Natural killer cell (primary cell): ENCODE results near the gene GPR26. TPM values are rescaled to one million over a fixed set of nuclear protein-coding genes. Genes with fewer than 3 reads are reported as not detected.

Experiments used
- ATAC-seq, 3 donors: fragments of 150-1000 bp in 2 of 3; fragments of 200-7000 bp in 1 of 3; cut with Tn5 transposase; 1 replicate in 1 of 3; 2 replicates in 2 of 3; pipeline ENCODE4 v1.10.0; 2021; ENCODE audit warnings: mild to moderate bottlenecking in 2 of 3, moderate library complexity in 2 of 3
- DNase-seq, 2 donors: peaks; one replicate each; pipeline versions ENCODE4 v3.0.0 to v3.0.0-alpha.2; 2013 to 2021; ENCODE audit warnings: mixed read lengths in 1 of 2
- H3K27ac ChIP-seq: one replicate; pipeline ENCODE4 v1.5.1; 2013; ENCODE audit warnings: mild to moderate bottlenecking, low read length
- H3K27me3 ChIP-seq: one replicate; pipeline ENCODE4 v1.6.1; 2013; ENCODE audit warnings: low read length; ENCODE audit not compliant: control insufficient read depth, insufficient read depth
- H3K36me3 ChIP-seq: one replicate; pipeline ENCODE4 v1.6.1; 2013; ENCODE audit warnings: low read length; ENCODE audit not compliant: control insufficient read depth, insufficient read depth
- H3K4me1 ChIP-seq: one replicate; pipeline ENCODE4 v1.6.1; 2013; ENCODE audit warnings: low read length; ENCODE audit not compliant: control insufficient read depth, insufficient read depth
- H3K4me3 ChIP-seq: one replicate; pipeline ENCODE4 v1.5.1; 2013; ENCODE audit warnings: low read length
- H3K9me3 ChIP-seq: one replicate; pipeline ENCODE4 v1.6.1; 2013; ENCODE audit warnings: low read length; ENCODE audit not compliant: control insufficient read depth, insufficient read depth
- H3K27ac Mint-ChIP-seq, 2 donors: one replicate each; pipeline ENCODE4 v1.8.0; 2022; ENCODE audit warnings: mild to moderate bottlenecking in 2 of 2, mixed read lengths in 2 of 2, moderate library complexity in 1 of 2
- H3K27me3 Mint-ChIP-seq, 2 donors: one replicate each; pipeline ENCODE4 v1.8.0; 2022; ENCODE audit warnings: low read depth in 2 of 2, mixed read lengths in 2 of 2
- H3K36me3 Mint-ChIP-seq: one replicate; pipeline ENCODE4 v1.8.0; 2022; ENCODE audit warnings: mixed read lengths
- H3K4me1 Mint-ChIP-seq, 2 donors: one replicate each; pipeline ENCODE4 v1.8.0; 2022; ENCODE audit warnings: mixed read lengths in 2 of 2
- H3K4me3 Mint-ChIP-seq: one replicate; pipeline ENCODE4 v1.8.0; 2022; ENCODE audit warnings: mild to moderate bottlenecking, moderate library complexity, mixed read lengths
- H3K9me3 Mint-ChIP-seq, 2 donors: one replicate each; pipeline ENCODE4 v1.8.0; 2022; ENCODE audit warnings: mixed read lengths in 2 of 2
- WGBS: methylation state at CpG from one replicate; pipeline ENCODE4 v1.1.7; 2013; ENCODE audit warnings: missing lambda C conversion rate; ENCODE audit not compliant: insufficient coverage; 5-methylcytosine and 5-hydroxymethylcytosine counted together
- intact Hi-C: fragments of 100-400 bp; cut with micrococcal nuclease; formaldehyde crosslinking; loops from one replicate; pipeline ENCODE4 v1.14.2; 2022
- total RNA-seq, 4 donors: library from RNA; stranded (reverse); fragments of 120-200 nt in 1 of 4; gene quantifications; one replicate each; pipeline versions ENCODE4 v1.2.3 to v1.2.4, GENCODE V29; 2013 to 2022
- TF ChIP-seq, protein P1 (sequence below): fragments of 200-600 bp; IDR thresholded peaks from one replicate; pipeline ENCODE4 v1.8.0; 2022; ENCODE audit warnings: antibody characterized with exemption

GPR26 gene
- total RNA-seq, 3 donors from 2014 or later (not counting 1 experiment from before 2014, with no cell fraction given): not detected

DNA sequence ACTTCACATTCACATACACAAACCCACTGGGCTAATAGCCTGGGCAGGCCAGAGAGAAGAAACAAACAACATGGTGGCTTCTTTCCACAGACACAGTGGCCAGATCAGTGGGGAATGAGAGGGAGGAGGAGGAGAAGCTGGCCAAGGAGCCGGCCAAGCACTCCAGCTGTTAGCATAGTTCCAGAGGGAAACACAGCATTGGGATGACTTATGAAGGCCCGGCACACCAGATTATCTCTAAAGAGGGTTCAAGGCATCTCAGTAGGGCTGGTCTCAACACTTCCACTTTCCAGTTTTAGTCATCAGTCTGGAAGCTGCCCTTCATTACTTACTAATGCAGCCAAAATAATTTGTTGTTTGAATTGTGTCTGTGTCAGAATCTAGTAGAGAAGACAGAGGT, 42.1 kb upstream of the GPR26 start:
- Mint-ChIP-seq H3K4me1 (no peaks in the 10 kb centered on the region), H3K4me3 (no peak overlapping the region), H3K36me3 (no peaks in the 10 kb centered on the region), H3K27me3 (peaks cover 0 to 14% of the 10 kb centered on the region in 2 donors), H3K27ac (no peak overlapping the region), H3K9me3 (no peaks in the 10 kb centered on the region)
- H3K4me3 ChIP-seq: no peak overlapping the region
- H3K27me3 ChIP-seq: no peaks in the 10 kb centered on the region
- no peak overlapping the region for H3K27ac ChIP-seq
- ATAC-seq: no peak
- H3K4me1 ChIP-seq: no peaks in the 10 kb centered on the region
- intact Hi-C loops: no loop called here
- no peaks in the 10 kb centered on the region for H3K36me3 ChIP-seq
- TF ChIP-seq, protein P1, sequence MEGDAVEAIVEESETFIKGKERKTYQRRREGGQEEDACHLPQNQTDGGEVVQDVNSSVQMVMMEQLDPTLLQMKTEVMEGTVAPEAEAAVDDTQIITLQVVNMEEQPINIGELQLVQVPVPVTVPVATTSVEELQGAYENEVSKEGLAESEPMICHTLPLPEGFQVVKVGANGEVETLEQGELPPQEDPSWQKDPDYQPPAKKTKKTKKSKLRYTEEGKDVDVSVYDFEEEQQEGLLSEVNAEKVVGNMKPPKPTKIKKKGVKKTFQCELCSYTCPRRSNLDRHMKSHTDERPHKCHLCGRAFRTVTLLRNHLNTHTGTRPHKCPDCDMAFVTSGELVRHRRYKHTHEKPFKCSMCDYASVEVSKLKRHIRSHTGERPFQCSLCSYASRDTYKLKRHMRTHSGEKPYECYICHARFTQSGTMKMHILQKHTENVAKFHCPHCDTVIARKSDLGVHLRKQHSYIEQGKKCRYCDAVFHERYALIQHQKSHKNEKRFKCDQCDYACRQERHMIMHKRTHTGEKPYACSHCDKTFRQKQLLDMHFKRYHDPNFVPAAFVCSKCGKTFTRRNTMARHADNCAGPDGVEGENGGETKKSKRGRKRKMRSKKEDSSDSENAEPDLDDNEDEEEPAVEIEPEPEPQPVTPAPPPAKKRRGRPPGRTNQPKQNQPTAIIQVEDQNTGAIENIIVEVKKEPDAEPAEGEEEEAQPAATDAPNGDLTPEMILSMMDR: no peak
- 97% methylated on average over 2 of the region's 2 CpGs for WGBS
- no peaks in the 10 kb centered on the region for H3K9me3 ChIP-seq
- no peak for DNase-seq

DNA sequence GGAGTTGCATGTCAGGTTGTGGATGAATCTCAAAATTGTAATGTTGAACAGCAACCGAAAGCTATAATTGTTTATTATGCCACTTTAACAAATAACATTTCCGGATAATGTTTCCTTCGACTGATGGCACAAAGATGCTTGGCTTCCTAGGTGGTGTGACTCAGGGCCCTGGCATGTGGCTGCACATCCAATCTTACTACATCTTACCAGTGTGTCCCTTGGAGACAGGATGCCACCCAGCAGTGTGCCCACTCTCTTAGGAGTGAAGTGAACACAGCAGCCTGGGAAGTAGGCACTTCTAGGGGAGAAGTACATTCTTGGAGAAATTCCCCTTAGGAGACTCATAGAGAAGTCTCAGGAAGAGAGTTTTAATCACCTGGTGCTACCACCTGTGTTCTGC, 33.0 kb upstream of the GPR26 start:
- TF ChIP-seq, protein P1: no peak
- Histone ChIP-seq H3K27ac (no peak overlapping the region), H3K4me3 (no peak overlapping the region), H3K4me1 (no peaks in the 10 kb centered on the region), H3K36me3 (no peaks in the 10 kb centered on the region), H3K27me3 (no peaks in the 10 kb centered on the region), H3K9me3 (no peaks in the 10 kb centered on the region)
- Mint-ChIP-seq H3K36me3 (no peaks in the 10 kb centered on the region), H3K27me3 (peaks cover 18 to 28% of the 10 kb centered on the region in 2 donors), H3K27ac (no peak overlapping the region), H3K4me3 (no peak overlapping the region), H3K9me3 (no peaks in the 10 kb centered on the region), H3K4me1 (no peaks in the 10 kb centered on the region)
- DNase-seq: no peak
- WGBS: 94% methylated on average over 3 of the region's 3 CpGs
- ATAC-seq: no peak
- intact Hi-C loops: no loop called here

DNA sequence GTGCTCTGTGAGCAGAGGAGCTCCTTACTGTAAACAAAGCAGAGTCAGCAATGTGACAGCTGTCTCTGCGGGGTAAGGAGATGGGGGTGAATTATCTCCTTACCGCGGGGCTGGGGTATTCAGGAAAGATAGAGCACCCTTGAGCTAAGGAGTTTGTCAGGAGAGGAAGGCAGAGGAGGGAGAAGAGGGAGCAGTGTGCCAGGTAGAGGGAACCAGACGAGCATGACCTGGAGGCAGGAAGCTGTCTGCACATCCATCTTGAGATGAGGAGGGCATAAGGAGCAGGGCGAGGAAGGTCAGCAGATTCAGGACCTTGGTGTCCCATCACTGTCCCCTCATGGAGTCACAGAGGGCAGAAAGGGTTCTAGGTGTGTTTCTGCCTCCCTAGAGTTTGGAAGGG, 32.5 kb upstream of the GPR26 start:
- no peak for DNase-seq
- no peaks in the 10 kb centered on the region for H3K9me3 ChIP-seq
- no peak overlapping the region for H3K4me3 ChIP-seq
- TF ChIP-seq, protein P1: no peak
- 75% methylated on average over 5 of the region's 5 CpGs for WGBS
- no peaks in the 10 kb centered on the region for H3K4me1 Mint-ChIP-seq
- no peaks in the 10 kb centered on the region for H3K9me3 Mint-ChIP-seq
- no peak for ATAC-seq
- intact Hi-C loops: no loop called here
- H3K27ac Mint-ChIP-seq: no peak overlapping the region
- no peaks in the 10 kb centered on the region for H3K36me3 Mint-ChIP-seq
- H3K27ac ChIP-seq: no peak overlapping the region
- no peaks in the 10 kb centered on the region for H3K4me1 ChIP-seq
- no peaks in the 10 kb centered on the region for H3K27me3 ChIP-seq
- H3K36me3 ChIP-seq: no peaks in the 10 kb centered on the region
- peaks cover 18 to 28% of the 10 kb centered on the region in 2 donors for H3K27me3 Mint-ChIP-seq
- H3K4me3 Mint-ChIP-seq: no peak overlapping the region

DNA sequence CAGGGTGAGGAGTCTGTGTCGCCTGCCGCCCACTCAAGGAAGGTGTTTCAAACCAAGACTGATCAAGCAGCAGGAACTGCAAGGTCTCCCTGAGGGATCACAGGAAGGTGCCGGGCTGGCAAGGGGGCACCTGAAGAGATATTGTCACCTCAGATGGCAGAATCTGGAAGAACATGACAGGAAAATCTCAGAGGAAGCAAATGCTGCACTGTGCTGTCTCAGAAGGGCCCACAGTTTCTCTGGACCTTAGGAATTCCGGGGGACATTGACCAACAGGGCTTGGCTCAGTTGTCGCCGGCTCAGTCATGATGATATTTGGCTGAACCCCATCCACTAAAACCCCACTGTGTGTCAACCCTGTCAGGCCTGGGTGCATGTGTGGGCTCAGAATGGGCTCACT, 31.9 kb upstream of the GPR26 start:
- Mint-ChIP-seq H3K4me1 (no peaks in the 10 kb centered on the region), H3K4me3 (no peak overlapping the region), H3K36me3 (no peaks in the 10 kb centered on the region), H3K27me3 (peaks cover 20 to 33% of the 10 kb centered on the region in 2 donors), H3K9me3 (no peaks in the 10 kb centered on the region), H3K27ac (no peak overlapping the region)
- Histone ChIP-seq H3K27ac (no peak overlapping the region), H3K27me3 (no peaks in the 10 kb centered on the region), H3K4me1 (no peaks in the 10 kb centered on the region), H3K36me3 (no peaks in the 10 kb centered on the region), H3K9me3 (no peaks in the 10 kb centered on the region), H3K4me3 (no peak overlapping the region)
- TF ChIP-seq, protein P1: no peak
- intact Hi-C loops: no loop called here
- ATAC-seq (no peak), DNase-seq (no peak)
- 91% methylated on average over 6 of the region's 6 CpGs for WGBS
